Measurements from ENCODE around the gene LTF.
"Not testable (repeated sequence)": the region's sequence is repeated elsewhere in the genome, so short reads cannot be mapped to it uniquely, and the experiment has no call there.

DNA sequence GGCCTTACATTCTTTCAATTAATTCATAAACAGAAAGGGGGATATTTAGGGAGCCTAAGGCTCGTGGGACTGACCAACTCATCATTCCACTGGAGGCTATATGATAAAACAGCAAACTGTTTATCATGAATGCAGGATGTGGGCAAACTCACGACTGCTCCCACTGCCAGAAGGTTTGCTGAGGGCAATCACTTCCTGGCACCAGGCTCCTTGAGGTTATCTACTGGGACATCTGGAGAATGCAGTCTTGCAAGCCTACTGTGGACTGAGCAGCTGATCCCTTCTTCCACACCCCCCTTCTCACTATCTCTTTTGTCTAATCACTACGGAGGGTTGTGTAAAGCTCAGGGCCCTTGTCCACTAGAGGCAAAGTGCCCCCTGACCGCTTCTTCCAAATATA is 31.6 kb downstream of the LTF start:
- not testable (repeated sequence) for TF ChIP-seq CTCF (IDR thresholded peaks at IDR 0.05; ENCODE audit: low read depth, low read length, poor library complexity, severe bottlenecking); EZH2phosphoT487 (IDR thresholded peaks at IDR 0.05; ENCODE audit: borderline replicate concordance, low read length)
